HG03097 (cell line): ENCODE results near the gene ITGAV.

ENCODE experiments used
- ATAC-seq: cut with Tn5 transposase; IDR thresholded peaks from one replicate; pipeline ENCODE4 v1.9.1; 2021; ENCODE audit not compliant: unreplicated experiment, low FRiP score

ITGAV gene

GRCh38 chr2:186573531-186573930 is 16.3 kb upstream of the ITGAV start:
- ATAC-seq, result no peak

GRCh38 chr2:186575302-186575701 is 14.6 kb upstream of the ITGAV start:
- ATAC-seq, result peak; percentile 59

- ATAC-seq, result no peak
Observed at GRCh38 chr2:186575856-186576255, 14.0 kb upstream of the ITGAV start.

GRCh38 chr2:186576614-186577013 is 13.2 kb upstream of the ITGAV start:
- no peak for ATAC-seq

GRCh38 chr2:186582698-186583097 is 7.2 kb upstream of the ITGAV start:
- no peak for ATAC-seq

- ATAC-seq, result no peak
Observed at GRCh38 chr2:186584053-186584452, 5.8 kb upstream of the ITGAV start.

GRCh38 chr2:186588421-186588820 is 1.4 kb upstream of the ITGAV start:
- ATAC-seq, result no peak

GRCh38 chr2:186588940-186589611 is 780 bp upstream of the ITGAV start:
- ATAC-seq, result no peak

- no peak for ATAC-seq
Observed at GRCh38 chr2:186590350-186590758, 498 bp downstream of the ITGAV start.

- no peak for ATAC-seq
Observed at GRCh38 chr2:186590759-186591505, 1.1 kb downstream of the ITGAV start.

GRCh38 chr2:186591506-186591890 is 1.6 kb downstream of the ITGAV start:
- ATAC-seq, result no peak

- no peak for ATAC-seq
Observed at GRCh38 chr2:186592137-186592875, 2.5 kb downstream of the ITGAV start.

- no peak for ATAC-seq
Observed at GRCh38 chr2:186593523-186593922, 3.7 kb downstream of the ITGAV start.

GRCh38 chr2:186594001-186594722 is 4.3 kb downstream of the ITGAV start:
- no peak for ATAC-seq

- ATAC-seq, result no peak
Observed at GRCh38 chr2:186595219-186595618, 5.4 kb downstream of the ITGAV start.

- no peak for ATAC-seq
Observed at GRCh38 chr2:186599186-186599778, 9.4 kb downstream of the ITGAV start.

- no peak for ATAC-seq
Observed at GRCh38 chr2:186603286-186603685, 13.4 kb downstream of the ITGAV start.

- ATAC-seq, result no peak
Observed at GRCh38 chr2:186605041-186605440, 15.2 kb downstream of the ITGAV start.

- no peak for ATAC-seq
Observed at GRCh38 chr2:186607660-186608324, 17.9 kb downstream of the ITGAV start.

GRCh38 chr2:186610785-186611184 is 20.9 kb downstream of the ITGAV start:
- no peak for ATAC-seq
